HG02852 (cell line): ENCODE data around the gene ASCC2.
A peak's percentile ranks its signal among the peaks of the same experiment; 100 is the strongest.
"Not testable (repeated sequence)": the region's sequence is repeated elsewhere in the genome, so short reads cannot be mapped to it uniquely, and the experiment has no call there.

ENCODE experiments used
- ATAC-seq: cut with Tn5 transposase; IDR thresholded peaks from one replicate; pipeline ENCODE4 v1.9.1; 2021; ENCODE audit warnings: mild to moderate bottlenecking, moderate library complexity; ENCODE audit not compliant: unreplicated experiment

Gene ASCC2, protein sequence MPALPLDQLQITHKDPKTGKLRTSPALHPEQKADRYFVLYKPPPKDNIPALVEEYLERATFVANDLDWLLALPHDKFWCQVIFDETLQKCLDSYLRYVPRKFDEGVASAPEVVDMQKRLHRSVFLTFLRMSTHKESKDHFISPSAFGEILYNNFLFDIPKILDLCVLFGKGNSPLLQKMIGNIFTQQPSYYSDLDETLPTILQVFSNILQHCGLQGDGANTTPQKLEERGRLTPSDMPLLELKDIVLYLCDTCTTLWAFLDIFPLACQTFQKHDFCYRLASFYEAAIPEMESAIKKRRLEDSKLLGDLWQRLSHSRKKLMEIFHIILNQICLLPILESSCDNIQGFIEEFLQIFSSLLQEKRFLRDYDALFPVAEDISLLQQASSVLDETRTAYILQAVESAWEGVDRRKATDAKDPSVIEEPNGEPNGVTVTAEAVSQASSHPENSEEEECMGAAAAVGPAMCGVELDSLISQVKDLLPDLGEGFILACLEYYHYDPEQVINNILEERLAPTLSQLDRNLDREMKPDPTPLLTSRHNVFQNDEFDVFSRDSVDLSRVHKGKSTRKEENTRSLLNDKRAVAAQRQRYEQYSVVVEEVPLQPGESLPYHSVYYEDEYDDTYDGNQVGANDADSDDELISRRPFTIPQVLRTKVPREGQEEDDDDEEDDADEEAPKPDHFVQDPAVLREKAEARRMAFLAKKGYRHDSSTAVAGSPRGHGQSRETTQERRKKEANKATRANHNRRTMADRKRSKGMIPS

DNA sequence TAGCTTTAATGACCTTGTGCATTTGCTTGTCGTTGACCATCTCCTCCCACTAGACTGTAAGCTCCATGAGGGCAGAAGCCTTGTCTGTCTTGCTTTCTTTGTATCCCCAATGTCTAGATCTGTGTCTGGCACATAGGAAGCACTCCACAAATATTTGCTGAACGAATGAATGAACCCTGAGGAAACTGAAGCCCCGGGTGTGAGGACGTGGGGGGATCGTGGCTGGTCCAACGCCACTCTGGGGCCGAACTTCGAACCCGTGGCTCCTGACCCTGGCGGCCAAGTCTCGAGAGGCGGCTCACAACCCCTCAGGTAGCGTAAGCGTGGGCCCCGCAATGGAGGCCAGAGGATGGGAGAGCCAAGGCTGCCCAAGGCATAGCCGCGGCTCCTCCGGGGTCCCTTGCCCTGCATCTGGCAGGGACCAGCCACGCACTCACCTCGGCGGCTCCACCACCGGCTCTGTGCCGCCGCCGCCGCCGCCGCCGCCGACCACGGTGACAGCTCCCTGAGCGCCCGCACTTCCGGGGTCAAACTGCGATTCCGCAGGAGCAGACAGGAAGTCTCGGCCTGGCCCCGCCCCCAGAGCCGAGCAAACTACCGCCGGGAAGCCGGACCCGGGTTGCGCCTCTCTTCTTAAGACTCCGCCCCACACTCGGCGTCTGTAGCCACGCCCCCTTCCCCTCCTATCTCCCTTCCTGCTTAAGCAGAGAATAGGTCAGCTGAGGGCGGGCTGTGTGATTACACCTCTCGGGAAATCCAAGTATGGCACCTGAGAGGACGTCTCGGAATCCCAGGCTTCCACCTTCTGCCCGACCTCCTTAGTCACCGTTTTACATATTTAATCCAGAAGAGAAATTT, at the start of gene ASCC2:
TSS of gene ASCC2 (minus strand) at position 534 of the 858 bp plus-strand sequence. CDS start 5,949 bp downstream, outside the sequence.
- peak; percentile 96 for ATAC-seq

DNA sequence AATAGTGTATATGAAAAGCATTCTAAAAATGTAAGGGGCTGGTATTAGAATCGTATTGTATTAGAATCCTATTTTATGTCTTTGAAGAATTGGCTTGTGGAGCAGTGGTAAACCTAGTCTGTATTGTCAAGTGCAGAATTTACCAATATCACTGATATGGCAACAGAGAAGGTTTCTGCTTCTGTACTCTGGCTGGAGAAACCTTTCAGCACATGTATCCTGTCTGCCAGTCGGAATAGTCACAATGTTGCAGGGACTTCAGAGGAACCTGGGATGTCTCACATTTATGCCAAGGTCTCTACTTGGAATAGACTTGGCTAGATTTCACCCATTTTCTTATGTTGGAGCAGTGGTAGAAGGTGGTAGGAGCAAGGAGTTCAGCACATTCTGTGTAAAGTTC, 49.3 kb upstream of the ASCC2 start:
- no peak for ATAC-seq

DNA sequence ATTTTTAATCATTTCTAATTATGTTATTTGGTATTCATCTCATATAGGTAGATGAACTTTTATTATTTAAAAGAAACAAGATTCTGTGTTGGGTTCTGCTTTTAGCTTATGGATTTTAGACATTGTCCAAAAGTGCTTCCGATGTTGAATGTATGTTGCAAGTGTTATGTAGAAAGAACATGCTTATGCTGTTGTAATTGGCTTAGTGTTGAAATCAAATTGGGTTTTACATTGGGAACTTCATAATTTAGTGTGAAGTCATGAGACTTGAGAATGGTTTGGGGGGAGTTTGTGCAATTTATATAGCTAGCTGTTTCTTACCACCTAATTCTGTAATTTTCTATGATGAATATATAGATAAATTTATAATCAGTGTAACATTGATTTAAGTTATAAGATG, 48.5 kb upstream of the ASCC2 start:
- no peak for ATAC-seq

DNA sequence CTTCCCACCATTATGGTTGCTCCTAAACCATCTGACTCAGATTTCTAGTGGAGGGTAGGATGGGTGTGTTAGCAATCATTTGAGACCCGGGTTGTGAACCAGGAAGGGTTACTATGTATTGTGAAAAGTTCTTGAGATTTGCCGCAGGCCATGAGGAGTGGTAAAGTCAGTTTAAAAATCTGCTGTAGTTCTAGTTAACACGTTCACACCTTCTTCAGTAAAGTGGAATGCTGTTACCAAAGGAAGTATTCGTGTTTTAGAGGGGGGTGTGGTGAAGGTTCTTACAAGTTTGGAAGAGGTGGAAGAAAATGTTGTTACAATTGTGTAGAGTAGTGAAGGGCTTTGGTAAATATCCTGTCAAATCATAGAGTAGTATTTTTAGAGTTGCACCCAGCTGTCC, 47.5 kb upstream of the ASCC2 start:
- no peak for ATAC-seq

DNA sequence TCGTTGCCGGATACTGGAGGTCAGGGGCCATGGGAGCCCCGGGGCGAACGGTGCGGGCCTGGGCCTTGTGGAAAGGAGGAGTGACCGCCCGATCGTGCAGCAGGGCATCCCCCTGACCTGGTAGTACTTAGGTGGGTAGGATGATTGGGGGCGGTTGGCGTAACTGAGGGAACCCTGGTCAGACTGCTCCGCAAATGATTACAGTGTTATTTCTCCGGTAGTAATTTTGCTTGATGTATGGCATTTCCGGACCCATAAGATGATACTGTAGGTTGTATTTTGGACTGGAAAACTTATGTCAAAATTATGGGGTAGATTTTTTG, 45.7 kb upstream of the ASCC2 start:
- no peak for ATAC-seq

DNA sequence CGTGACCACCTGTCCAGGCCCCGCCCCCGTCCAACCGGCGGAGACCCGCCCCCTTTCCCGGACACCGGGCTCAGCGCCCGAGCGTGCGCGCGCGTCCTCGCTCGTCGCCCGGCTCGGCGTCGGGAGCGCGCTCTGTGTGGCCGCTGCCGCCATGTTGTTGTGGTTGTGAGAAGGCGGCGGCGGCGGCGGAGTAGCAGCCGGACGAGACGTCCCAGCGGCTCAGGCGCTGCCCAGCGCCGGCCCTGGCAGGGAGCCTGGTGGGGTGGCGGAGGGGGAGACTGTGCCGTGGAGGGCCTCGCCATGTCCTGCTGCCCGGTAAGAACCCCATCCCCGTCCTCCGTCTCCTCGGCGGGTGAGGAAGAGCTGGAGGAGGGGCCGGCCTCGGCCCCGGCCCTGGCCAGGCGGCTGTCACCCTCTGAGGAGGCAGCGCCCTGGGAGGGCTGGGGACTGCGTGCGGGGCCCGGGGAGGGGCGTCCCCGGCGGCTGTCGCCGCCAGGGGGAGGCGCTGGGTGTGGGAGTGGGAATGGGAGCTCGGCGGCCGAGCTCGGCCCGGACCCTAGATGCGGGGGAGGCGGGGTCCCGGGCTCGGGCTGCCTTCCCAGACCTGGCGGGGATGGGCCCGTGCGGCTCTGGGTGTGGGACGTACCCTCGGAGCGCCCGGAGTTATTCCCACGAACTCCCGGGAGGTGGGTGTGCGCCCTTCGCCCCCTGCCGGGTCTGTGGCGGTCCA, 45.1 kb upstream of the ASCC2 start, which contains the start of gene MTMR3:
TSS of gene MTMR3 (plus strand) at position 130 of the 730 bp plus-strand sequence. CDS start 87,886 bp downstream, outside the sequence.
- ATAC-seq: peak; percentile 67

DNA sequence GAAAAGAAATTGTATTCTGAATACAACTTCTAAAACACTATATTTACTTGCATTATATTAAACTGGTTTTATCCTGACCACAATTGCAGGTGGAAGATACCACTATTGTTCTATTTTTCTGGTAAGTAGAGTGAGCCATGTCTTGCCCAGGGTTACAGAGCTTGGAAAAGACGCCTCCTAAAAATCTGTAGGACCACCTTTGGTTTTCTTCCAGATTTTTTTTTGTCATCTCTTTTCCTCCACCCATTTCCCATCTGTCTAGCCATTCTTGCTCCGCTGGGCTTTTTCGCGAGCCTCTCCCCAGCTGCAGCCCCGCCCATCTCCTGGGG, 44.6 kb upstream of the ASCC2 start:
- no peak for ATAC-seq

DNA sequence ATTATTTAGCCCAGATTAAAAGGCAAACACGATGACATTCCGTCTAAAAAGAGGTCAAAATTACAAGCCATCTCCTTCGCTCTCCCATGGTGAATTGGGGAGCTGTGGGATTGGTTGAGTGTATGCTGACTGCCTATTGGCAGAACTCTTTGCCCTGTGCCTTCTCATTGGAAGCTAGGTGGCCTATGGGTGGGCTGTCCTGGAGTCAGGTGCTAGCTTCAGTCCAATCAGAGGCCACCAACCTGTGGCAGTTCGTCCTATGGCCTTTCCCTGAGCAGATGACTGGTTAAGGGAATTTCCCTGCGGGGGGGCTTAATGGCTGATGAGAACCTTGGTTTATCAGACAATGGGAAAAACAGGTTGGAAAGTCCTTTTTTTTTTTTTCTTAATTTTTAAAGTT, 41.7 kb upstream of the ASCC2 start:
- ATAC-seq: no peak

DNA sequence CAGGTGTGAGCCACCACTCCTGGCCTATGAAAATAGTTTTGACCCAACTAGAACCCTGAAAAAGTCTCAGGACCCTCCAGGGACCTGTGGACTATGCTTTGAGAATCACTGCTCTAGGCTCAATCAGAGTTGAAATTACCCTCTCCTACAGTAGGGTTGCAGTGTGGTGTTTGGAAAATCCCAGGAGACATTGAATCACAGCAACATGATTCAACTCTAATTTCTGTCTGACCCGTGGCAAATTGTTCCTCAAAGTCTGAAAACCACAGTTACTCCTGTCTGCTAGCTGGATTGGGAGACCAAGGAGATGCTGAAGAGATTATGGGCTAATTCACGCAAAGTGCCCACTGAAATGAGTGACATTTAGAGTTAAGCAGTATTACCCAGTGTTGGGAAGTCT, 39.5 kb upstream of the ASCC2 start:
- ATAC-seq: no peak

DNA sequence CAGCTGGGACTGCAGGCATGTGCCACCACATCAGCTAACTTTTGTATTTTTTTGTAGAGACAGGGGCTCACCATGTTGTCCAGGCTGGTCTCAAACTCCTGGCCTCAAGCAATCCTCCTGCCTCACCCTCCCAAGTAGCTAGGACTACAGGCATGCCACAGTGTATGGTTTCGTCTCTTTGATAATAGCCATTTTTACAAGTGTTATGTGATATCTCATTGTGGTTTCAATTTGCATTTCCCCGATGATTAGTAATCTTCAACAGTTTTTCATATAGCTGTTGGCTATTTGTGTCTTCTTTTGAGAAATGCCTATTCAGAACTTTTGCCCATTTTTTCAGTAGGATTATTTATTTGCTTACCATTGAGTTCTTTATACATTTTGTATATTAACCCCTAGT, 35.9 kb upstream of the ASCC2 start:
- no peak for ATAC-seq

DNA sequence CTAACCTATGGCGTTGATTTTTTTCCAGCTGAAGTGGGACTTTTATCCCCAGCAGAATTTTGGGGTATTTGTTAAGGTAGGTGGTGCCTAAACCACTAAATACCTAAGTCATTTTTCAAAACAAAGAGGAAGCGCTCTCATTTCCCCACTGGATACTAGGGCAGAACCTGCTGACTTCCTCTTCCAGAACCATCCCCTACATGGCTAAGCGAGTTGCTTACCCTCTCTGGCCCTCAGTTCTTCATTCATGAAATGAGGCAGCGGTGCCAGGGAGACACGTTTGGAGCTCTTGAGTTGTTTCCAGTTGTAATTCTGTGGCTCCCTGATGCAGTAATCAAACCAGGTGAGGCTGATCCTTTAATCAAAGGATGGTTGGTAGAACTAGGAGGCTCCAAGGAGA, 34.9 kb upstream of the ASCC2 start:
- ATAC-seq: no peak

DNA sequence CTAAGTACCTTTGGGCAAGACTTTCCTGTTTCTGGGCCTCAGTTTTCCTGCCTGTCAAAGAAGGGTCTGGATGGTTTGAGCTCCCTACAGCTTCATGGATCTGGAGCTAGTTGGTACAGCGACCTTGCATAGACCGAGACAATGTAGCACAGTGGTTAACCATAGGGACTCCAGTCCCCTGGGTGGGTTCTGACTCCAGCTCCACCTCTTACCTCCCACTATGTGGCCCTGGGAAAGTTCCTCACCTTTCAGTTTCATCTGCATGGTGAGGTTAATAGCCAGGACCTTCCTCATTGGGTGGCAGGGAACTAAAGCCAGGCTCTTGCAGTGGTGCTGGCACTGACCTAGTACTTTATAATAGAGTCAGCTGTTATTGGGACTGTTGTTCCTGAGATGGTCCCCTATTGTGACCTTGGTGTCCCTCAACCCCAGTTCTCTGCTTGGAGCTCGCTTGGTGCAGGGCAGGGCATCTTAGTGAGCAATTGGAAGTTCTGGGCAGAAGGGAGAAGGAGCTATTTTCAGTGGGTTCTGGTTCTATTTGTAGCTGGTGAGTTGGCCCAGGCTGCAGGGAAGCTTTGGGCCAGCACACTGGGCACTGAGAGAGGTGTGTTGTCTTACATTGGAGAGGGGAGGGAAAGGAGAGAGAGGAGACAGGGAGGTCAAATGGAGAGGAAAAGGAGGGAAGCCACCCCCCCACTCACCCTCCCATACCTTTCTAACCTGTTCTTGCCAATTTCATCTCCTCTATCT, 34.2 kb upstream of the ASCC2 start:
- no peak for ATAC-seq

DNA sequence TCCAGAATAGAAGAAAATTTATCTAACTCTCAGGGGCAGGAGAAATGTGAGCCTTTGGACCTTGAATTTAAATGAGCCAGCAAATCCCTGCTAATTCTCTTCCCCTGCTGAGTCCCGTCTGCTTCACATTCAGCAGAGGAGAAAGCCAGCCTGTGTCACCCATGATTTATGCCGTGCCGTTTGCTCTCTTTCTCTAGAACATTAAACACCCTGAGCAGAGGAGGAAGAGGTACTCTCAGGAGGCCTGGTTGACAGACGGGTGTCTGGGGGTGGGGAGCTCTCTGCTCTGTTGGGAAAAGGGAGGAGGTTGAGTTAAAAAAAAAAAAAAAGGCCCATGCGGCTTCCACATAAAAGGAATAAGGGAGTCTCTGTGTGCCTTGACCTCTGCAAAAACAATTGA, 33.6 kb upstream of the ASCC2 start:
- ATAC-seq: no peak

DNA sequence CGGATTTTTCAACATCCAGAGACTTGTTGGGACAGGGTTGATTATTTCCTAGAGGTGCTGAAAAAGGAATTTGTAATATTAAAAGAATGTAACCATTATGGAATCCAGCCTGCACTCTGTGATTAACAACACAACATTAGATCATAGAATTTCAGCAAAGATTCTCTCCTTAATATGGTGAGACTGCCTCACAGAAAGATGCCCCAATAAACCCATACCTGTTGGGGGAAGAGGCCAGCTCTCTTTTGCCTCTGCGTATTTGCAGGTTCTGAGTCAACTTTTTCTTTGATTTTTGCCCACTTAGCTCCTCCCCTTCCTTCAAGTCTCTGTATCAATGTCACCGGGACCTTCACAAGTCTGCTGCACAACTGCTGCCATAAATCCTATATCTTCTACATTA, 32.5 kb upstream of the ASCC2 start:
- no peak for ATAC-seq

DNA sequence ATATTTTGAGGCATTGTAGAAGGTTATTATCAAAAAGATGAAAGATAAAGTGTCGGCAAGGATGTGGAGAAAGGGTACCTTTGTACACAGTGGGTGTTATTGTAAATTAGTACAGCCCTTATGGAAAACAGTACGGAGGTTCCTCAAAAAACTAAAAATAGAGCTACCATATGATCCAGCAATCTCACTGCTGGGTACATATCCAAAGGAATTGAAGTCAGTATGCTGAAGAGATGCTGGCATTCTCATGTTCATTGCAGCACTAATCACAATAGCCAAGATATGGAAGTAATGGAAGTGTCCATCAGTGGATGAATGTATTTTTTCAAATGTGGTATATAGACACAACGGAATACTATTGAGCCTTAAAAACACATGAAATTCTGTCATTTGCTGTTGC, 29.8 kb upstream of the ASCC2 start:
- no peak for ATAC-seq

DNA sequence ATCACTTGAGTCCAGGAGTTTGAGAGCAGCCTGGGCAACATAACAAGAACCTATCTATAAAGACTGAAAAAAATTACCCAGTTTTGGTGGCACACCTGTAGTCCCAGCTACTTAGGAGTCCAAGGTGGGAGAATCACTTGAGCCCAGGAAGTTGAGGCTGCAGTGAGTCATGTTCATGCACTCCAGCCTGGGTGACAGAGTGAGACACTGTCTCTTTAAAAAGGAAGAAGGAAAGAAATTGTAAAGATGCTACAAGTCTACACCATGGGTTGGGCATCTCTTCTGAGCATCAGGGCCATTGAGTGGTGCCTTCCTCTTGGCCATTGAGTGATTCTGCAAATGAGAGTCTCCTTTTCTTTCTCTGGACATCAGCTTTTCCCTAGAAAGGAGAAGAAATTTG, 29.2 kb upstream of the ASCC2 start:
- ATAC-seq: no peak

DNA sequence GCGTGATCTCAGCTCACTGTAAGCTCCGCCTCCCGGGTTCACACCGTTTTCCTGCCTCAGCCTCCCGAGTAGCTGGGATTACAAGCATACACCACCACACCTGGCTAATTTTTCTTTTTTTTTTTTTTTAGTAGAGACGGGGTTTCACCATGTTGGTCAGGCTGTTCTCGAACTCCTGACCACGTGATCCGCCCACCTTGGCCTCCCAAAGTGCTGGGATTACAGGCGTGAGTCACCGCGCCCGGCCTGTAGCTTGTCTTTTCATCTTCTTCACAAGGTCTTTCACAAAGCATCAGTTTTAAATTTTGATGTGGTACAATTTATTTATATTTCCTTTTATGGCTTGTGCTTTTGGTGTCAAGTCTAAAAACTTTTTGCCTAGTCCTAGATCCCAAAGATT, 27.5 kb upstream of the ASCC2 start:
- ATAC-seq: not testable (repeated sequence)

DNA sequence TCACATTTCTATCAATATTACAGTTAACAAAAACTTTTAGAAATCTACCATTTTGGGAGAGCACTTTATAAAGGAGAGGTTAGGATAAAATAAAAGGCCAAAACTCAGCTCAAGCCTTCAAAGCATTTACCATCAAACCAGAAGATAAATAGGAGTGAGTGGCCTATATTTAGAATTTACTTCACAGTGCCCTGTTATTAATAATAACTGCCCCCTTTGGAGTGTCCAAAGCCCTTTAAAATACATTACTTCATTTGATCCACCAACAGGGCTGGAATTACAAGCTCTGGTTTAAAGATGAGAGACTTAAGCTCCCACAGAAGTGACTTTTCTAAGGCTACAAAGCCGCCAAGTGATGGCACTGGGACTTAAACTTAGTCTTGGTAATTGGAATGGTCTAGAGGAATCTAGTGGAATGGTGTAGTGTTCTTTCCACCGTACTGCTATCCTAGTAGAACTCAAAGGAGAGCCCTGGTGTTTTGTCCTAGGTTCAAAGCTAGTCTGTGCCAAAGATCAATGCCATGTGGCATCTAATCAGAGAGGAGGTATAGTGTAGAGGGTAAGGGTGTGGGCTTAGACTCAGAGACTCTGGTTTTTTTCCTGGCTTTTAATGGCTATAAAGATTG, 23.7 kb upstream of the ASCC2 start:
- ATAC-seq: no peak

DNA sequence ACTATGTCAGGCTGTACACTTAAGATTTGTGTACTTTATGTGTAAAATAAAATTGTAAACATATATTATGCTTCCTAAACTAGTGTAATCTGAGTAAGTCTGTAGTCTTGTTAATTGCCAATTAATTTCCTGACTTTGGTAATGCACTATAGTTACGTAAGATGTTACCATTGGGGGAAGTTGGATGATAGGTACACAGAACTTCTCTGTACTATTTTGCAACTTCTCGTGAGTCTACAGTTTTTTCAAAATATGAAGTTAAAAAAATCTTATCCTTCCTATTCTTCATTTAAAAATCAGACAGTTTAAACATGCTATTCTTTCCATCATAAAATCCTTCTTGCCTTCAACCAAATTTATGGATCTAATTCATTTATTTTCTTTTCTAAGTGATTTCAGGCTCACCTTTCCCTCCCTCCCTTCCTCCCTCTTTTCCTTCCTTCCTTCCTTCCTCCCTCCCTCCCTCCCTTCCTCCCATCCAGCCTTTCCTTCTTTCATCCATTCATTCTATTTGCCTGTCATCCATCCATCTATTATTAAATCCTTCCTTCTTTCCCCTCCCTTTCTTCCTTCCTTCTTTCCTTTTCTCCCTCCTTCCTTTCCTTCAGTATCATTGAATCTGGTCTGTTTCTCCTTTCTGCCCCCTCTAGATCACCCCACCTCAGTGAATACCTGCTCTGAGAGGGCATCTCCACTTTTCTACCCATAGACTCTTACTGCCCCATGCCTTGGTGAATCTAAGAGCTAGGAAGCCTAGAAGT, 22.1 kb upstream of the ASCC2 start:
- ATAC-seq: no peak
